Stimulated activated naive CD4-positive, alpha-beta T cell treated with Interleukin-2 at 50 U/mL for 16 hours (primary cell): ENCODE results near the gene SPATA46.
"Not testable (repeated sequence)": the region's sequence is repeated elsewhere in the genome, so short reads cannot be mapped to it uniquely, and the experiment has no call there.

Source experiments
- DNase-seq: peaks from one replicate; lab custom pipeline; 2025; lab: John Stamatoyannopoulos, UW

The SPATA46 gene, protein sequence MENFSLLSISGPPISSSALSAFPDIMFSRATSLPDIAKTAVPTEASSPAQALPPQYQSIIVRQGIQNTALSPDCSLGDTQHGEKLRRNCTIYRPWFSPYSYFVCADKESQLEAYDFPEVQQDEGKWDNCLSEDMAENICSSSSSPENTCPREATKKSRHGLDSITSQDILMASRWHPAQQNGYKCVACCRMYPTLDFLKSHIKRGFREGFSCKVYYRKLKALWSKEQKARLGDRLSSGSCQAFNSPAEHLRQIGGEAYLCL

DNA sequence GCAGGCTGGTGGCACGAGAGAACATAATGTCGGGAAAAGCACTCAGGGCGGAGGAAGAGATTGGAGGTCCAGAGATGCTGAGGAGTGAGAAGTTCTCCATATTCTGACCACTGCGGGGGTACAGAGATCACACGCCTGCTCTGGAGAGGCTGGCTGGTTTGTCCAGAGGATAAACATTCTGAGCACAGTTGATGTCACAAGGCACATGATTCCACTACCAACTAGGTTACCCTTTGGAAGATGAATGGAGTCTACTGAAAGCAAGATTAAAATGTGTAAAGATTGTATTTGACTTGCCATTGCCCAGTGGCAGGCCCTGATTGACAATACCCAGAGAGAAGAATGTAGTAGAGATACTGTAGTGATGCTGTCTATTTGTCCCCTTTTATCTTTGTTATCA lies at the start of gene SPATA46:
SPATA46 (minus strand) TSS at position 164 of the 400 bp plus-strand sequence; CDS start at position 100, 64 bp downstream.
- no peak for DNase-seq

DNA sequence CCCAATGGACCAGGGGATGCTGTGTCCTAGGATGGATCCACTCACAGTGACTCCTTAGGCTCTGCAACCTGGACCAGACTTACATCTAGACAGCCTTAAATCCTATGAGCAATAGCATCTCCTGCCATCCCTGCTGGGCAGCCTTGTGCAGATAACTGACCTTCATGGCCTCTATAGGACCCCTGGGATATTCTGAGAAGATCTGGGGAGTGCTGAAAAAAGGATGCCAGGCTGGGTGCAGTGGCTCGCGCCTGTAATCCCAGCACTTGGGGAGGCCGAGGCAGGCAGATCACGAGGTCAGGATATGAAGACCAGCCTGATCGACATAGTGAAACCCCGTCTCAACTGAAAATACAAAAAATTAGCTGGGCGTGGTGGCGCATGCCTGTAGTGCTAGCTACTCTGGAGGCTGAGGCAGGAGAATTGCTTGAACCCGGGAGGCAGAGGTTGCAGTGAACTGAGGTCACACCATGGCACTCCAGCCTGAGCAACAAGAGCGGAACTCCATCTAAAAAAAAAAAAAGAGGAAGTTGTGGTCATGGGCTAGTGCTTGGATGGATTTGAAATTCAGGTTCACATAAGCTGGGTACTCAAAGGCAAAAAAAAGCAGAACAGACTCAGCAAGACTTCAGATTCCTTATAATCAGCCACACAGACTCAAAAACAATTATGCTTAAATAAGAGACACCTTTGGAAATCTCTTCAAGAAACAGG lies 46.2 kb upstream of the SPATA46 start:
- DNase-seq = no peak

DNA sequence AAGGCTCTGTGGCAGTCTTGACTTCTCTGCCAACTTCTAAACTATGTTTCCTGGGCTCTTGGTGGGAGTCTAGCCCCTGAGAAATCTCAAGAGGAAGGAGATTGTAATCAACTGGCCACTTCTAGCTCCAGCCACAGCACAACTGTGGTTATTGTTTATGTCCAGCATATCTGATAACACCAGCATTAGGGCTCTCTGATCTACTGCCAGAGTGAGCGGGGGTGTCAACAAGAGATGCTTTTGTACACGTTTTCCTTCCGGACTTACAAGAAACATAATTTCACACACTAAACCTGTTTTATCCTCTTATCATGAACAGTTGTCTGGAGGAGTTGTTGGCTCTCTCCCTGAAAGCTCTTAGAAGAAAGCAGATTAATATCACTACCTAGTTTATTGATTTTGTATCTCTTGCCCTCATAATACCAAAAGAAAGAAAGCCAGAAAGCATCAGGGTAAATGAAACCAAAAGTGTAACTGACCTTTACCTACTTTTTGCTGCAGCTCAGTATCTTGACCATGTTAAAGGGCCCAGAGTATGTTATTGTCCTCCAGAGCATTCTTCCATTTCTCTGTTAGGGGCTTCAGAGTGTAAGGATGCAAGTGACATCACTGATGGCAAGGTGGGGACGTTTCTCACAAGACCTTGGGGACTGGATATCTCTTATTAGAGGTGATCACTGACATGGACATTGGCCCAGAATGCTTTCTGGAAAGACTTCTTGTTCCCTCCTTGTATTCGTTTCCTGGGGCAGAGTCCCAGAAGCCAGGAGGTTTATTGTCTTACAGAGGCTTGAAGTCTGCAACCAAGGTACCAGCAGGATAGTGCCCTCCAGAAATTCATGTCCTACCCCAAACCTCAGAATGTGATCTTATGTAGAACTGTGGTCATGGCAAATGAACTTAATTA lies 44.9 kb upstream of the SPATA46 start:
- DNase-seq = no peak

DNA sequence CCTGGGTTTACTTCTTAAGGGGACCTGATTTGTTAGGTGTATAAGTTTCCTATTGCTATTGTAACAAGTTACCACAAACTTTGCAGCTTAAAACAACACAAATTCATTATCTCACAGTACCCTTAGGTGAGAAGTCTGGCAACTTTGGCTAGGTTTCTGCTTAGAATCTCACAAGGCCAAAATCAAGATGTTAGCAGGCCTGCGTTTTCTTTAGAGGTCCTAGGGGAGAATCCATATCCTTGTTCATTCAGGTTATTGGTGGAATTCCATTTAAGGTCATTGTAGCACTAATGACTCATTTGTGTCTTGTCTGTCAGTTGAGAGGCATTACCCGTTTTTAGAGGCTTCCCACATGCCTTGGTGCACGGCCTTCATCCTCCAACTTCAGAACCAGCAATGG lies 43.5 kb upstream of the SPATA46 start:
- no peak for DNase-seq

DNA sequence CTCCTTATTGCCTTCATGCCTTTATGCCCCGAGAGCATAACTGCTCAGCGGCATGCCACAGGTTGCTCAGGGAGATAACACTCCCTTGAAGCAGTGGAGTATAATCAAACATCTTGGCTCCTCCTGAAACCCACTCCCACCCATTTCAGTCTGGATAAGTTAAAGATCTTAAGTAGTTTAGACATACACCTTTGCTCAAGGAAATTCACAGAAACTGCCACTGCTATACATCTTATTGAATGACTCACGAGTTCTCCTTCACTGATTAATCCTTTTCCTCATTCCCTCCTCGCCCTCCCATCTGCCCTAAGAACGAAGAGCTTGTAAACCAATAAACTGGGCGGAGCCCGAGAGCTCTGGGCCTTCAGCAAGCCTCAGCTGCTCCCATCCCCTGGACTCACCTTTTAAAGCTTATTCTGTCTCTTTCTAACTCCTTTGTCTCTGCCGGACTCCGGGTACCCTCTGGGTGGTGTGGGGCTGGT lies 42.8 kb upstream of the SPATA46 start:
- not testable (repeated sequence) for DNase-seq

DNA sequence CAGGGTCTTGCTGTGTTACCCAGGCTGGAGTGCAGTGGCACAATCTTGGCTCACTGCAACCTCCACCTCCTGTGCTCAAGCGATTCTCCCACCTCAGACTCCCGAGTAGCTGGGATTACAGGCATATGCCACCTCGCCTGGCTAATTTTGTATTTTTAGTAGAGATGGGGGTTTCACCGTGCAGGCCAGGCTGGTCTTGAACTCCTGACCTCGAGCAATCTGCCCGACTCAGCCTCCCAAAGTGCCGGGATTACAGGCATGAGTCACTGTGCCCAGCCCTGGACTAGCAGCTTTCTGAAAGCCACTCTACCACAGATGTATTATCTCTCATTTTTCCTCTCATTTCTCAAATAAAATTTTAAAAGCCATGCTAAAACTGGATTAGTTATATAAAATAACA lies 41.9 kb upstream of the SPATA46 start:
- DNase-seq = not testable (repeated sequence)

DNA sequence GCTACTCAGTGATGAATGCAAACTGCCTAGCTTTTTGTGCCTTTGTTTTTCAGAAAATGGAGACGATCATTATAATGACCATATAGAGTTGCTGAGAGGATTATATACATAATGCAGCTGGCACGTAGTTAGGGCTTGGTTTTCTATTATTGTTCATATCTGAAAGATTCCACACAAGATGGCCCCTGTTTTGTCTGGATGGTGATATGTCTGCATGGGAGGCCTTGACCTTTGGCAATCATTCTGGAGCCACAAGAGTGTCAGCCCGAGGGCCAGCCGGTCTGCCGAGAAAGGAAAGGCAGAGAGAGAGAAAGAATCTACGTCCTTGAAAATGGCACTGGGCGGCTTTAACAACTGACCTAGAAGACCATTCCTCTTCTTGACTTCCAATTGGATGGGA lies 41.0 kb upstream of the SPATA46 start:
- no peak for DNase-seq

DNA sequence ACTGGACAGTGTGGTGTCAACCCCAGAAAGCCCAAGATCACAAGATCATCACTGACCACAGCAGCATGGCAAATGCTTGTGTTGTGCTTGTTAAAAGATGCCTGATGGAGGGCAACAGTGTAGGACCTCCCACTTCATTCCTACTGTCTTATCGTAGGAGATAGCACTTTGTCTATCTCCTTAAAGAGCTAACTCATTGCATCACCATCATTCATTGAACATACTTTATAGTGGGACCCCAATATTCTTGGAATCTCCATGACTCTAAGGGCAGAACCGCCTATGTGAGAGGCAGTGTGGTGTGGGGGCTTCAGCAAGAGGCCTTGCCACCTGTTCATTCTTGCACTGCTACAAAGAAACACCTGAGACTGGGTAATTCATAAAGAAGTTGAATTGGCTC lies 40.3 kb upstream of the SPATA46 start:
- no peak for DNase-seq

DNA sequence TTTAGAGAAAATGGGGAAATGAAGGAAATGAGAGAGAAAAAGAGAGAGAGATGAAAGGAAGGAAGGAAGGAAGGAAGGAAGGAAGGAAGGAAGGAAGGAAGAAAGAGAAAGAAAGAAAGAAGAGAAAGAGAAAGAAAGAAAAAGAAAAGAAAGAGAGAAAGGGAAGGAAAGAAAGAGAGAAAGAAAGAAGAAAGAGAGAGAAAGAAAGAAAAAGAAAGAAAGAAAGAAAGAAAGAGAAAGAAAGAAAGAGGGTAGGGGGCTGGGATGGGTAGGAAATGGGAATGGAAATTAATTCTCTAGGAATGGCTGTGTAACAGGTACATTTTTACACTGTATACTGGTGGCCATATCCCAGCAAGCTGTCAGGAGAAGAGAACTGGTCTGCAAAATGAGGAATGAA lies 39.6 kb upstream of the SPATA46 start:
- DNase-seq = no peak

DNA sequence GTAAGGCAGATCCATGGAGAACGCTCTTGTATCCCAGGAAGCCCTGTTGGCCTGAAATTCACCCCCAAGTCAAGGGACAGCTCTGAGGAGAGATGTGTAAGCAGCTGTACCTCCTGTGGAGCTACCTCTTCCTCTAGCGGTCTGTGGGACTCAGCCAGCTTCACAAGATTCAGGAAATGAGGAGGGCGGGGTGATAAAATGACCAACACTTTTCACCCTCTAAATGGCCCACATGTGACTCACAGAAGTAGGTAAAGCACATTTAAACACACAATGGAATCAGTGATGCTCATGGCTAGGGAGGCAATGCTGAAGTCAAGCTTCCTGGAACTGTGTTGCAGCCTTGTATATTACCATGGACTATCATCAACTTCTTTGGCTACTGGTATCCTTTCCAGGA lies 35.3 kb upstream of the SPATA46 start, which contains the start of gene SH2D1B:
SH2D1B (minus strand) TSS at position 135 of the 400 bp plus-strand sequence; CDS start at position 15, 120 bp downstream.
- DNase-seq = no peak

DNA sequence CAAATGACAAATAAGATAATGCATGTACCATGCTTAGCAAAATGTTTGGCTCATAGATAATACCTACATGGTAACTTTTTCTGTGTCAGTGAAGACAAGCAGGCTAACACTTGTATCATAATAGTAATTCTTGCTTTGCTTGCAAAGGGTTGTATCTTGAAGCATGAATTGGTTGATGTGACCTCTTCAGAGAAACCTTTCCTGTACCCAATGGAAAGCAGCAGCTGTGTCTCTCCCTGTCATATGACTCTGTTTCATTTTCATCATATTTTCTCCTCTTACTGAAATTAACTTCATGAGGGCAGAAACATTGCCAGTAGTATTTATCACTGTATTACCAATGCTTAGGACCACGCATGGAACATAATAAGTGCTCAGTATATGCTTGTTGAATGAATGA lies 30.9 kb upstream of the SPATA46 start:
- DNase-seq = no peak

DNA sequence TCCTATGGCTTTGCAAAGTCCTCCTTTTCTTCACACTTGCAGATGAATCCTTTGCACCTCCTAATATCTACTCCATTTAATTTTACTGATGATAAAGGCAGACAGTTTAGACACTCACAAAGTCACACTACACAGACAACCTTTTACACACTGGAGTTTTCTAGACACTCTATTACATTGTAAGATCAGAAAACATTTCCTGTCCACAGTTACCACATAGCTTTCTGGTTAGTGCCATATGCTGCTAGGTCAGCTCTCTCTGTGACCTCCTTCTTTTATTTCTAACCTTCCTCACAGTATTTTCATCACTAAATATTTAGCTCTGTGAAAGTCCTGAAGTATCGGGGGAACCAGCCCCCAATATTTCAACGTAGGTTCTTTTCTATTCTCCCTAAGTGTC lies 30.2 kb upstream of the SPATA46 start:
- DNase-seq = no peak

DNA sequence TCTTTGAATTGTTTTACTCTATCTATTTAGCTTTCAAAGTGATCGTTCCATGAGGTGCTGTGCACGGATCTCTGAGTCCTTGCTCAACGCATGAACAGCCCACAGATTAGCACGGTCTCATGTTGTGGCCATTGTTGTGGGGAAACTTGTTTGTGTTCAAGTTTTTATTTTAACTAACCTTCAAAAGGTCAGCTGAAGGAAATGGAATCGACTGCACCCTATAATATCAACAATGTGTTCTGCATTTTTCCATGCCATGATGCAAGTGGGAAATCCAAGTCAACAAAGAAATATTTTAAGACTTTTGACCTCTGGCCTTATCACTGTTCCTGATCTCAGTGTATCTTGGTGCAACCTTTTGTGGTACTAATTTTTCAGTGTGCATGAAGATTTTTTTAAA lies 29.1 kb upstream of the SPATA46 start:
- no peak for DNase-seq

DNA sequence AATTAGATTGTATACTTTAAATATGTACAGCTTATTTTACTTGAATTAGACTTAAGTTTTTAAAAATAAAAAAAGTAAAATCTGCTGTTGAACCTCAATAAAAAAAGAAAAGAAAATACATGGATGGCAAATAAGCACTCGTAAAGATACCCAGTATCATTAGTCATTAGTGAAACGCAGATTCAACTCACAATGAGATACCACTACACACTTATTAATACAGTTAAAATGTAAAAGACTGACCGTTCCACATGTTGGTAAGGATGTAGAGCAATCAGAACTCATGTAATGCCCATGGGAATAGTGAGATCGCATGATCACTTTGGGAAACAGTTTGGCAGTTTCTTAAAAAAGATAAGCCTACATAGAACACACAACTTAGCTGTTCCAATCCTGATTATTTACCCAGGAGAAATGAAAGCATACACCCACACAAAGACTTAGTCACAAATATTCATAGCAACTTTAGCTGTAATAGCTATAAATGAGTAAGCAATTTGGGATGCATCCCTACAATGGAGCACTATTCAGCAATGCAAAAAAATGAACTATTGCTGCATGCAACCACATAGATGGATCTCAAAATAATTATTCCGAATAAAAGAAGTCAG lies 28.0 kb upstream of the SPATA46 start:
- no peak for DNase-seq

DNA sequence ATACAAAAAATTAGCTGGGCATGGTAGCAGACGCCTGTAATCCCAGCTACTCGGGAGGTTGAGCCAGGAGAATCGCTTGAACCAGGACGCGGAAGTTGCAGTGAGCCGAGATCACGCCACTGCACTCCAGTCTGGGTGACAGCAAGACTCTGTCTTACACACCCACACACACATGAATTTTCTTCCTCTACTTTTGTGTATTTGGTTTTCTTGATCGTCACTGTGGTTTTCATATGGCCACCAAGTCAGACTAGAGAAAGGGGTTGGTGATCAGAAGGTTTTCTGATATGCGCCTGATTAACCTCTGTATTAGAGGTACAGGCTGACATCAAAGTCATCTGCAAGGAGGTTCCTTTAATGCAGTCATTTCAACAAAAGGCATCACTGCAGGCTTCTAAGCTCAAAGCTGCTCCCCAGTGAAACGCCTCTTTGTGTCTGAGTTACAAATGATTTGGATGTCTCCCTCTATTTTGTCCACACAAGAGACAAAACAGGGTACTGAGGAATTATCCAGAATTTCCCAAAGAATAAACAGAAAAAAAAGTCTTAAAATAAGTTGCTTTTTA lies 24.2 kb upstream of the SPATA46 start:
- no peak for DNase-seq

DNA sequence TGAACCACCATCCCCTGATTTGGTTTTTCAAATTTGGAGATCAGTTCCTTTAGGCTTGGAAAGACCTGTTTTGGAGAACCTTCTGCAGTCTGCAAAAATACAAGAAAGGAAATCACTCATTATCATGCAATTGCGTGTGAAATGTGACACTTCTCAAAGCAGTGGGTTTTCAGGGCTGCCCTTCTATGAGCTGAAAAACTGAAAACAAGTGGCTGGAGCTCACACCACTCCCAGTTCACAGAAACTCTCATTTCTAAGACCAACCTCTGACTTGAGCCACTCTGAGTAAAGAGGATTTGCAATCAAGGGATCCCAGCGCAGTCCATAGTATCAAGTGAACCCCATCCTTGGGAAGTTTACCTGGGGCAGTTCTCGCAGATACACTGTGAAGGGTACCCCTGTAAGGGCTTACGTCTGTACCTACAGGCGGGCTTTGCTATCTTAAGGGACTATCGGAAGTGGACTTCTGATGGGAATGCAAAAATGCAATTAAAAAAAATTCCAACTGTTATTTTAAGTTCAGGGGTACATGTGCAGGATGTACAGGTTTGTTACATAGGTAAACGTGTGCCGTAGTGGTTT lies 22.4 kb upstream of the SPATA46 start:
- no peak for DNase-seq

DNA sequence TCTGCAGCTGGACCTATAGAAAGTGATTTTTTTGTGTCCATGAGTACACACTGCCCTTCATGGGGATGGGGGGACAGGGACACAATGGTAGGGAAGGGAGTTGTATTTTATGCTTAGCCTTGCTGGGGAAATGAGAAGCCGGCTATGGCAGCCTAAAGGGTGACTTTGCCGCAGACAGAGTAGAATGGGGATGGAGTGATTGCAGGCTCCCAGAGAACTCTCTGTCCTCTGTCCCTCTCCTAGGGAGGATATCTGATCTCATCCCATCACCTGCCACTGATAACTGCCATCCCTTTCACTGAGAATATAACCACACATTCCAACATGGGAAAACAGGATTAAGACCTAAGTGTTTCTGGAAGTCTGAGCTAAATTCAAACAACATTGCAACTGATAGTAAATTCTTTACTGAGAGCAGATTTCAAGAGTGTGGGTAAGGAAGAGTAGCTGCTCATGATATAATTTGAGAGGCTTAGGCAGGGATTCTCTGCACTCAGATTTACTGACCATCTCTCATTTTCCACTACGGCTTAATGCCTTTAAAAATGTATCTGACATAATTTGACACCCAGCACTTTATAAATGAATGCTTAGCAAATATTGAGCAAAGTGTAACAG lies 21.4 kb upstream of the SPATA46 start:
- no peak for DNase-seq

DNA sequence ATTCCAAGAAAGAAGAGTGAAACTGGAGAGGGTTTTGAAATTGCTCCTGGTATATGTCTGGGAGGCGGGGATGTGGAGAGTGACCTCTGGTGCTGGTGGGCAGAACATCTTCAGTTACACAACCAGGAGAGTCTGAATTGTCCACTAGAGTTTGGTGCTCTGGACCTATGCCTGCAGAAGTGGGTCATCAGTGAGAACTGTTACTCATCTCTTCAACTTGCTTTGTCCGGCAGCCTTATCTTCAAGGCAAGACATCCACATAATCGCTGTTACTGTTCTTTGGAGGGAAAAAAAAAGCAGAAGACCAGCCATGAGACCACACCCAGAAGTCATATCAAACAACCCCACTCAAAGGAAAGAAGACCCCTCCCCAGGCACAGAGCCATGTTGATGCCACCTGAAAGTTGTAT lies 20.4 kb upstream of the SPATA46 start:
- DNase-seq = no peak

DNA sequence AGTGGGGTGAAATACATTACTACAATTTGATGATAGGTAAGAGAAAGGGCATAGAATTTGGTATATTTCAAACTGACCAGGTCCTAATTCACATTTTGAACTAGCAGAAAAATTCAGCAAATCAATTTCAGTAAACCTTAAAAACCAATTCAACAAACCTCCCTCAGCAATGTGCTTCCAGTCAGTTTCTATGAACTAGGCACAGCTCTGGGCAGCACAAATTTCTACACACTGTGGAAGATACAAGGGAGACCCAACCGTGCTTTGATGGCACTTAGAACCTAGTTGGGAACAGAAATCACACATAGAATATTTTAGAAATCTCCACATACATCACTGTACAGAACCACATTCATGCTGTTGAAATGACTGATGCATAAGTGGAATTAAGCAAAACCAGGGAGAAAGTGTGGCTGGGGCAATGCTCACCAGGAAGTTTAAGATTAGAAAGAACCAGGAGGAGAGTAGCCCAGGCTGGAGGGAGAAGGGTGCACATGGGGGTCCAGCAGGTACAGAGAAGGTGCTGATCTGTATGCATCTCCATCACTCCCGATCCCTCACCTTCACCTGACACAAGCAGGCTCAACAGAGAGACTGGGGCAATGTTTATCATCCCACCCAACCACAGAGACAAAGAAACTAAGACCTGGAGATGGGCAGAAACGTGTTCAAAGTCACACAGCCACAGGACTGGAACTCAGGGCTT lies 19.7 kb upstream of the SPATA46 start:
- DNase-seq = no peak
